ENCODE measurements around the gene FOXO6. TPM values are rescaled to one million over a fixed set of nuclear protein-coding genes. Genes with fewer than 3 reads are reported as not detected.

Gene FOXO6
- total and polyA plus RNA-seq, 2 donors (not counting 1 experiment from before 2014, with no cell fraction given) = under 0.01 TPM; not detected in 1

GRCh38 chr1:41414296-41414695 is 53.1 kb downstream of the FOXO6 start:
- Histone ChIP-seq H3K4me2 (ENCODE audit: extremely low read depth, insufficient read depth, low read length) (no peak overlapping the region), H3K79me2 (ENCODE audit: control insufficient read depth, insufficient read depth, low read length) (no peaks in the 10 kb centered on the region), H3K4me1 (ENCODE audit: control insufficient read depth, extremely low read depth, insufficient read depth, low read length) (no peaks in the 10 kb centered on the region), H3K36me3 (ENCODE audit: control insufficient read depth, insufficient read depth, low read length) (no peaks in the 10 kb centered on the region), H3K9ac (ENCODE audit: insufficient read depth, low read length) (no peak overlapping the region), H2AFZ (ENCODE audit: low read length) (no peak overlapping the region), H3K27ac (ENCODE audit: insufficient read depth, low read length) (no peak overlapping the region), H3K4me3 (replicated peaks in 1 of 4; ENCODE audit: control extremely low read depth in 1 of 4, insufficient read depth in 1 of 4, low read depth in 3 of 4, low read length in 4 of 4) (no peak overlapping the region), H4K20me1 (ENCODE audit: control insufficient read depth, extremely low read depth, insufficient read depth, low read length) (no peaks in the 10 kb centered on the region), H3K27me3 (ENCODE audit: control insufficient read depth, insufficient read depth, low read length) (peaks cover 4% of the 10 kb centered on the region), H3K9me3 (ENCODE audit: control insufficient read depth, insufficient read depth, low read depth, low read length) (no peaks in the 10 kb centered on the region)
- TF ChIP-seq CTCF (conservative IDR thresholded peaks at IDR 0.05 in 1 of 2, IDR thresholded peaks at IDR 0.05 in 1 of 2; ENCODE audit: low read depth in 1 of 2, low read length in 2 of 2) = no peak
- no peak for TF ChIP-seq EZH2 (IDR thresholded peaks at IDR 0.05; ENCODE audit: low read length, missing control alignments)
- DNase-seq (ENCODE audit: low read depth in 2 of 2) = no peak

GRCh38 chr1:41414716-41415306 is 53.6 kb downstream of the FOXO6 start:
- Histone ChIP-seq H3K9ac (ENCODE audit: insufficient read depth, low read length) (no peak overlapping the region), H3K79me2 (ENCODE audit: control insufficient read depth, insufficient read depth, low read length) (no peaks in the 10 kb centered on the region), H3K36me3 (ENCODE audit: control insufficient read depth, insufficient read depth, low read length) (no peaks in the 10 kb centered on the region), H3K4me1 (ENCODE audit: control insufficient read depth, extremely low read depth, insufficient read depth, low read length) (no peaks in the 10 kb centered on the region), H3K27me3 (ENCODE audit: control insufficient read depth, insufficient read depth, low read length) (no peaks in the 10 kb centered on the region), H3K27ac (ENCODE audit: insufficient read depth, low read length) (no peak overlapping the region), H2AFZ (ENCODE audit: low read length) (no peak overlapping the region), H4K20me1 (ENCODE audit: control insufficient read depth, extremely low read depth, insufficient read depth, low read length) (no peaks in the 10 kb centered on the region), H3K4me3 (replicated peaks in 1 of 4; ENCODE audit: control extremely low read depth in 1 of 4, insufficient read depth in 1 of 4, low read depth in 3 of 4, low read length in 4 of 4) (no peak overlapping the region), H3K4me2 (ENCODE audit: extremely low read depth, insufficient read depth, low read length) (no peak overlapping the region), H3K9me3 (ENCODE audit: control insufficient read depth, insufficient read depth, low read depth, low read length) (no peaks in the 10 kb centered on the region)
- DNase-seq (ENCODE audit: low read depth in 2 of 2) = no peak
- TF ChIP-seq CTCF (conservative IDR thresholded peaks at IDR 0.05 in 1 of 2, IDR thresholded peaks at IDR 0.05 in 1 of 2; ENCODE audit: low read depth in 1 of 2, low read length in 2 of 2) (no peak), EZH2 (IDR thresholded peaks at IDR 0.05; ENCODE audit: low read length, missing control alignments) (no peak)

- no peak for DNase-seq (ENCODE audit: low read depth in 2 of 2)
- no peaks in the 10 kb centered on the region for H3K4me1 ChIP-seq (ENCODE audit: control insufficient read depth, extremely low read depth, insufficient read depth, low read length)
- H3K4me3 ChIP-seq (replicated peaks in 1 of 4; ENCODE audit: control extremely low read depth in 1 of 4, insufficient read depth in 1 of 4, low read depth in 3 of 4, low read length in 4 of 4) = no peak overlapping the region
- no peak overlapping the region for H3K27ac ChIP-seq (ENCODE audit: insufficient read depth, low read length)
- H2AFZ ChIP-seq (ENCODE audit: low read length) = no peak overlapping the region
- H3K27me3 ChIP-seq (ENCODE audit: control insufficient read depth, insufficient read depth, low read length) = no peaks in the 10 kb centered on the region
- H3K79me2 ChIP-seq (ENCODE audit: control insufficient read depth, insufficient read depth, low read length) = no peaks in the 10 kb centered on the region
- H4K20me1 ChIP-seq (ENCODE audit: control insufficient read depth, extremely low read depth, insufficient read depth, low read length) = no peaks in the 10 kb centered on the region
- no peak overlapping the region for H3K9ac ChIP-seq (ENCODE audit: insufficient read depth, low read length)
- no peaks in the 10 kb centered on the region for H3K9me3 ChIP-seq (ENCODE audit: control insufficient read depth, insufficient read depth, low read depth, low read length)
- no peaks in the 10 kb centered on the region for H3K36me3 ChIP-seq (ENCODE audit: control insufficient read depth, insufficient read depth, low read length)
- TF ChIP-seq CTCF (conservative IDR thresholded peaks at IDR 0.05 in 1 of 2, IDR thresholded peaks at IDR 0.05 in 1 of 2; ENCODE audit: low read depth in 1 of 2, low read length in 2 of 2) (no peak), EZH2 (IDR thresholded peaks at IDR 0.05; ENCODE audit: low read length, missing control alignments) (no peak)
- no peak overlapping the region for H3K4me2 ChIP-seq (ENCODE audit: extremely low read depth, insufficient read depth, low read length)
Observed at GRCh38 chr1:41416081-41416480, 54.8 kb downstream of the FOXO6 start.

Data from fibroblast of lung (primary cell).